DMS 273 (cell line): ENCODE results near the gene BAHD1.

Source experiments
- DNase-seq: peaks from one replicate; lab custom pipeline; 2025; ENCODE audit not compliant: unreplicated experiment; lab: John Stamatoyannopoulos, UW

BAHD1 gene

GRCh38 chr15:40440743-40441564 is at the start of gene BAHD1:
Gene BAHD1 (plus strand): TSS chr15:40440953. CDS start chr15:40458465, 17,512 bp downstream.
- DNase-seq: peak; percentile 96

GRCh38 chr15:40392986-40393948 is 47.5 kb upstream of the BAHD1 start:
- DNase-seq: no peak

GRCh38 chr15:40397688-40398412 is 42.9 kb upstream of the BAHD1 start:
- DNase-seq: no peak

GRCh38 chr15:40398413-40398873 is 42.3 kb upstream of the BAHD1 start:
- DNase-seq: peak; percentile 36

- no peak for DNase-seq
Observed at GRCh38 chr15:40399370-40399769, 41.4 kb upstream of the BAHD1 start.

GRCh38 chr15:40405501-40406381 is 35.0 kb upstream of the BAHD1 start, which contains the start of gene IVD:
Gene IVD (plus strand): TSS chr15:40405795. CDS start chr15:40405828, 33 bp downstream.
- DNase-seq: peak; percentile 97

GRCh38 chr15:40407330-40407990 is 33.3 kb upstream of the BAHD1 start:
- no peak for DNase-seq

- no peak for DNase-seq
Observed at GRCh38 chr15:40409366-40409765, 31.4 kb upstream of the BAHD1 start.

- no peak for DNase-seq
Observed at GRCh38 chr15:40410476-40410875, 30.3 kb upstream of the BAHD1 start.

- DNase-seq: no peak
Observed at GRCh38 chr15:40412095-40412759, 28.5 kb upstream of the BAHD1 start.

GRCh38 chr15:40413036-40413435 is 27.7 kb upstream of the BAHD1 start:
- no peak for DNase-seq

GRCh38 chr15:40414816-40415215 is 25.9 kb upstream of the BAHD1 start:
- no peak for DNase-seq

- DNase-seq: no peak
Observed at GRCh38 chr15:40415226-40415625, 25.5 kb upstream of the BAHD1 start.

- DNase-seq: no peak
Observed at GRCh38 chr15:40416056-40416455, 24.7 kb upstream of the BAHD1 start.

- no peak for DNase-seq
Observed at GRCh38 chr15:40418126-40418525, 22.6 kb upstream of the BAHD1 start.

- peak; percentile 40 for DNase-seq
Observed at GRCh38 chr15:40420071-40420713, 20.6 kb upstream of the BAHD1 start.

- DNase-seq: peak; percentile 60
Observed at GRCh38 chr15:40420793-40421192, 20.0 kb upstream of the BAHD1 start.
